ENCODE measurements around the gene ELAVL4.

The ELAVL4 gene

DNA sequence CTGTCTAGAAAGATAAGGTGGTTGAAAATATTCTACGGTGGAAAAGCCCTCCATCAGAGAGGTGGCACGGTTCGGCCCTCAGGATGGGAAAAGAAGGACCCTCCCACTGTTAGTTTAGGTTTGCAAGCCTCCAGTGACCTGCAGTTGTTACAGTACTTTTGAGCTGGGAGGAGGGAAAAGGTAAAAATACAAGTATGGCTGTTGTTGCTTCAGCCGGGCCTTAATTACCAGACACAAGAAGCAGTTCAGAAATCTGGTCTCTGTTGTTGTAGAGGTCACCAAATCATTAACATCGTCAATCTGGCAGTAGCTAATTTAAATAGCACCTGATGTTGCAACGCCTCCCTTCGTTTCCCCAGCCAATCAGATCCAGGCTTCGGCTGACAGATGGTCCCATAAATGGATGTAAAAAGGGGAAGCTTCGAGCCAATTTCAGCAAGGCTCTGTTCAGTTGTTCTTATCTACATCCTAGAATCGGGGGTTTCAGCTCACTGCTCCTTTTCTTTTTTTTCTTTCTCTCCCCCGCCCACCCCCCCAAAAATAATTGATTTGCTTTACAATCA, at the start of gene ELAVL4:
Gene ELAVL4, plus strand, starts transcription at position 424 of the 563 bp plus-strand sequence. CDS start 270 bp downstream, outside the sequence.
- TF ChIP-seq MYC (IDR thresholded peaks at IDR 0.05; ENCODE audit: low read depth, low read length) = no peak
- TF ChIP-seq, protein P1, sequence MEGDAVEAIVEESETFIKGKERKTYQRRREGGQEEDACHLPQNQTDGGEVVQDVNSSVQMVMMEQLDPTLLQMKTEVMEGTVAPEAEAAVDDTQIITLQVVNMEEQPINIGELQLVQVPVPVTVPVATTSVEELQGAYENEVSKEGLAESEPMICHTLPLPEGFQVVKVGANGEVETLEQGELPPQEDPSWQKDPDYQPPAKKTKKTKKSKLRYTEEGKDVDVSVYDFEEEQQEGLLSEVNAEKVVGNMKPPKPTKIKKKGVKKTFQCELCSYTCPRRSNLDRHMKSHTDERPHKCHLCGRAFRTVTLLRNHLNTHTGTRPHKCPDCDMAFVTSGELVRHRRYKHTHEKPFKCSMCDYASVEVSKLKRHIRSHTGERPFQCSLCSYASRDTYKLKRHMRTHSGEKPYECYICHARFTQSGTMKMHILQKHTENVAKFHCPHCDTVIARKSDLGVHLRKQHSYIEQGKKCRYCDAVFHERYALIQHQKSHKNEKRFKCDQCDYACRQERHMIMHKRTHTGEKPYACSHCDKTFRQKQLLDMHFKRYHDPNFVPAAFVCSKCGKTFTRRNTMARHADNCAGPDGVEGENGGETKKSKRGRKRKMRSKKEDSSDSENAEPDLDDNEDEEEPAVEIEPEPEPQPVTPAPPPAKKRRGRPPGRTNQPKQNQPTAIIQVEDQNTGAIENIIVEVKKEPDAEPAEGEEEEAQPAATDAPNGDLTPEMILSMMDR (IDR thresholded peaks at IDR 0.05; ENCODE audit: low read depth, low read length) = no peak
- no peak for TF ChIP-seq POLR2A (IDR thresholded peaks at IDR 0.05; ENCODE audit: extremely low read depth, insufficient read length)
- TF ChIP-seq, protein P2, sequence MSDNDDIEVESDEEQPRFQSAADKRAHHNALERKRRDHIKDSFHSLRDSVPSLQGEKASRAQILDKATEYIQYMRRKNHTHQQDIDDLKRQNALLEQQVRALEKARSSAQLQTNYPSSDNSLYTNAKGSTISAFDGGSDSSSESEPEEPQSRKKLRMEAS (IDR thresholded peaks at IDR 0.05; ENCODE audit: low read depth, low read length) = no peak
- no peak within 1 kb of the TSS for H3K4me3 ChIP-seq (ENCODE audit: low read depth, low read length)
- peak; percentile 55 for DNase-seq (ENCODE audit: low read depth)

DNA sequence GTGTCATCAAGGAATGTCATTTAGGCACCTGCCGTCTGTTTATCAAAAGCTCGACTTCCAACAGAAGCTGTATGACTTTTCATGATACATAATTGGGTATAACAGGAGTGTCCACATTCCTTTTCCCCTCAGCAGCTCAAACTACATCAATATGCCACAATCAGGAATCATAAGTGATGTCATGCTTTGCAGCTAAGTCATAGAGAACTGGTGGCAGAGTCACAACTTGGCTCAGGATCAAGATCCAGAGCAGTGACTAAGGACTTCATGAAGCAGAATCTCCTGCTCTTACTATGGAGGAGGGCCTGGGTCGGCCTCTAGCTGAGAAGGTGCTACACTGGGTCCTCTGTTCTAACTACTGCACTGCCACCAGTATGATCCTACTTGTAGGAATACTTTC, 48.4 kb upstream of the ELAVL4 start:
- no peak for DNase-seq (ENCODE audit: low read depth)
- TF ChIP-seq, protein P2 (IDR thresholded peaks at IDR 0.05; ENCODE audit: low read depth, low read length) = no peak
- TF ChIP-seq MYC (IDR thresholded peaks at IDR 0.05; ENCODE audit: low read depth, low read length) = no peak
- TF ChIP-seq, protein P1 (IDR thresholded peaks at IDR 0.05; ENCODE audit: low read depth, low read length) = no peak
- TF ChIP-seq POLR2A (IDR thresholded peaks at IDR 0.05; ENCODE audit: extremely low read depth, insufficient read length) = no peak
- H3K4me3 ChIP-seq (ENCODE audit: low read depth, low read length) = no peak overlapping the region

DNA sequence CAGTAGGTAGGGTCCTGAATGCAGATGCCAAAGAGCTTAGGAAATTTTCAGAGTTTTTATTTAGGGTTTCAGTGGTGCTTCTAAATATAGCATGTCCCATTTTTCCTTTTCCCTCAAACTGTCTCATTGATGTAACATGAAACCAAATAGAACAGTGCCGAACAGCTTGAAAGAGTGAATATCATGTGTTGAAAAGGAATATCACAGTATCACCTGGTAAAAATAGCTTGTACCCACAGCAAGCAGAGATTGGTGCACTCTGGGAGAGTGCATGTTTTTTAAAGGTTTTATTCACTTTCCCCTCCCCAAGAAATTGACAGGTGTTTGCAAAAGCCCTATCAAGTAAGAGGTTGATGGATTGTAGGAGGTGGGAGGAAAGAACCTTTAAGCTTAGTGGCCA, 41.9 kb upstream of the ELAVL4 start:
- TF ChIP-seq MYC (IDR thresholded peaks at IDR 0.05; ENCODE audit: low read depth, low read length) (no peak), POLR2A (IDR thresholded peaks at IDR 0.05; ENCODE audit: extremely low read depth, insufficient read length) (no peak)
- DNase-seq (ENCODE audit: low read depth) = no peak
- no peak overlapping the region for H3K4me3 ChIP-seq (ENCODE audit: low read depth, low read length)

DNA sequence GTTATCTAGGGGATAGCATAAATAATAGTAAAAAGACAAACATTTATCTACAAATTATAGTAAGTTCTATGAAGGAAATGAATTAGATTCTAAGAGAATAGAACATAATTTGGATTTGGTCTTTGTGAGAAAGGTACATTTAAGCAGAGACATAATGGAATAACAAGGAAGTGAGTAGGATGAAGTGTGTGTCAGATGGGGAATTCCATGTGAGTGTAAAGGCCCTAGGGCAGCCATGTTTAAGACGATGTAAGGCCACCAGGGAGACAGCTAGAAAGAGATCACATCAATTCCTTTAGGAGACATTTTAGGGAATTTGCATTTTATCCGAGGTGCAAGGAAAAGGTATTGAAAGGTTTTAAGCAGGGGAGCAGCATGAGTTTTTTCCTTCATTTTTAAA, 33.8 kb upstream of the ELAVL4 start:
- TF ChIP-seq POLR2A (IDR thresholded peaks at IDR 0.05; ENCODE audit: extremely low read depth, insufficient read length) = no peak
- no peak for TF ChIP-seq MYC (IDR thresholded peaks at IDR 0.05; ENCODE audit: low read depth, low read length)
- TF ChIP-seq, protein P2 (IDR thresholded peaks at IDR 0.05; ENCODE audit: low read depth, low read length) = no peak
- TF ChIP-seq, protein P1 (IDR thresholded peaks at IDR 0.05; ENCODE audit: low read depth, low read length) = no peak
- no peak overlapping the region for H3K4me3 ChIP-seq (ENCODE audit: low read depth, low read length)
- no peak for DNase-seq (ENCODE audit: low read depth)

DNA sequence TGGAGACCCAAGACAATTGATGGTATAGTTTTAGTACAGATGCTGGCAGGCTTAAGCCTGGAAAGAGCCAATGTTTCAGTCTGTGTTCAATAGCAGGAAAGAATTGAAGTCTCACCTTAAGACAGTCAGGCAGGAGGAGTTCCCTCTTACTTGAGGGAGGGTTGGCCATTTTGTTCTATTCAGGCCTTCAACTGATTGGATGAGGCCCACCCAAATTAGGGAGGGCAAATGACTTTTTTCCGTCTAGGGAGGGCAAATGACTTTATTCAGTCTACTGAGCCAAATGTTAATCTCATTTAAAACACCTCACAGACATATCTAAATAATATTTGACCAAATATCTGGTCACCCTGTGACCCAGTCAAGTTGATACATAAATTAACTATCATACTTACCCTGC, 31.4 kb upstream of the ELAVL4 start:
- no peak for TF ChIP-seq MYC (IDR thresholded peaks at IDR 0.05; ENCODE audit: low read depth, low read length)
- TF ChIP-seq, protein P2 (IDR thresholded peaks at IDR 0.05; ENCODE audit: low read depth, low read length) = no peak
- TF ChIP-seq, protein P1 (IDR thresholded peaks at IDR 0.05; ENCODE audit: low read depth, low read length) = no peak
- TF ChIP-seq POLR2A (IDR thresholded peaks at IDR 0.05; ENCODE audit: extremely low read depth, insufficient read length) = no peak
- no peak overlapping the region for H3K4me3 ChIP-seq (ENCODE audit: low read depth, low read length)
- DNase-seq (ENCODE audit: low read depth) = no peak

DNA sequence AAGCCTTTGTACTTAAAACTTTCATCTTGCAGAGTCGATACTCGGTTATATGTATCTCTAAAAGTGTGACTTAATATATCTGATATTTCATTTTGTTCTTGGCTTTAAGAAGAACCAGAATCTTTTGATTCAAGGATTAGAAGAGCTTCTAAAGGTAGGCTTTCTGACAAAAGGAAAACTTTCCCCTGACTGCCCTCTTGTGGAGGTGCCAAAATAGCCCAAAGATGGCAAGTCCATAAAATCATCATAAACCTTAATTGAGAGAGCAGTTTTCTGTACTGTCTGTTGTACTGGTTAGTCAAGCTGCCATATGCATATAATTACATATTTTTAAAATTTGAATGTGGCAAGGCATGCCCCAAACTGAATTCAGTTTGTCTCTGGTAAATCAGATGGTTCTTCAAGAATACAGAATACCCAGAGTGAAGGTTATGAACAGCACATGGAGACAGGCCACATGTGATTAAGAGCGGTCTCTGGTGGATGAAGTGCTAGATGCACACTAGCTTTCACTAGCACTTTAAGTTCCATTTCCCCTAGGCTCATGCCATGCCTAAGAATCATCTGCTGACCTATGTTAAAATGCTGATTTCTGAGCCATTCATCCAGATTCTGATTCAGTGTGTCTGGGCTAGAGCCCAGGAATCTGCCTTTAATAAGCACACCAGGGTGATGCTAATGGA, 27.7 kb upstream of the ELAVL4 start:
- peak; percentile 41; the same call in 1 of the 2 replicates for TF ChIP-seq MYC (IDR thresholded peaks at IDR 0.05; ENCODE audit: low read depth, low read length)
- no peak for TF ChIP-seq POLR2A (IDR thresholded peaks at IDR 0.05; ENCODE audit: extremely low read depth, insufficient read length)
- TF ChIP-seq, protein P1 (IDR thresholded peaks at IDR 0.05; ENCODE audit: low read depth, low read length) = peak; percentile 42
- TF ChIP-seq, protein P2 (IDR thresholded peaks at IDR 0.05; ENCODE audit: low read depth, low read length) = 0 out of 2 replicates have a peak, but pooled peaks have one; percentile 37
- peak; percentile 25 for DNase-seq (ENCODE audit: low read depth)
- no peak overlapping the region for H3K4me3 ChIP-seq (ENCODE audit: low read depth, low read length)

All from NB4 (cell line).